ENCODE measurements around the gene PPP6R3. TPM values are rescaled to one million over a fixed set of nuclear protein-coding genes. Genes with fewer than 3 reads are reported as not detected.

Gene PPP6R3
- total and polyA plus RNA-seq, 9 donors, result 44.3 to 80.9 (median 52.2) TPM

- 14% methylated on average over 1 of the region's 6 CpGs for WGBS (ENCODE audit: insufficient coverage)
- H3K27me3 ChIP-seq (ENCODE audit: control insufficient read depth, insufficient read depth, low read length), result no peaks in the 10 kb centered on the region
- H3K4me1 ChIP-seq (ENCODE audit: control insufficient read depth, insufficient read depth, low read length), result peaks cover 6% of the 10 kb centered on the region
- no peak for DNase-seq
- no peak overlapping the region for H3K4me3 ChIP-seq (ENCODE audit: low read length)
- H3K36me3 ChIP-seq (ENCODE audit: control insufficient read depth, insufficient read depth, low read length), result no peaks in the 10 kb centered on the region
- H3K9me3 ChIP-seq (replicated peaks; ENCODE audit: control insufficient read depth, low read depth, low read length), result no peaks in the 10 kb centered on the region
- no peak overlapping the region for H3K27ac ChIP-seq (ENCODE audit: low read length)
Observed at GRCh38 chr11:68504432-68505066, 44.0 kb downstream of the PPP6R3 start.

GRCh38 chr11:68505596-68505995 is 45.0 kb downstream of the PPP6R3 start:
- Histone ChIP-seq H3K27ac (ENCODE audit: low read length) (no peak overlapping the region), H3K9me3 (replicated peaks; ENCODE audit: control insufficient read depth, low read depth, low read length) (no peaks in the 10 kb centered on the region), H3K27me3 (ENCODE audit: control insufficient read depth, insufficient read depth, low read length) (no peaks in the 10 kb centered on the region), H3K4me1 (ENCODE audit: control insufficient read depth, insufficient read depth, low read length) (peaks cover 6% of the 10 kb centered on the region), H3K4me3 (ENCODE audit: low read length) (no peak overlapping the region), H3K36me3 (ENCODE audit: control insufficient read depth, insufficient read depth, low read length) (no peaks in the 10 kb centered on the region)
- WGBS (ENCODE audit: insufficient coverage), result no CpG with 5 or more reads among the region's 2 CpGs
- peak; percentile 20 for DNase-seq

- Histone ChIP-seq H3K4me1 (ENCODE audit: control insufficient read depth, insufficient read depth, low read length) (peaks cover 6% of the 10 kb centered on the region), H3K27ac (ENCODE audit: low read length) (no peak overlapping the region), H3K36me3 (ENCODE audit: control insufficient read depth, insufficient read depth, low read length) (no peaks in the 10 kb centered on the region), H3K27me3 (ENCODE audit: control insufficient read depth, insufficient read depth, low read length) (no peaks in the 10 kb centered on the region), H3K9me3 (replicated peaks; ENCODE audit: control insufficient read depth, low read depth, low read length) (no peaks in the 10 kb centered on the region), H3K4me3 (ENCODE audit: low read length) (no peak overlapping the region)
- peak; percentile 65 for DNase-seq
- WGBS (ENCODE audit: insufficient coverage), result 84% methylated on average over 3 of the region's 3 CpGs
Observed at GRCh38 chr11:68506908-68507307, 46.4 kb downstream of the PPP6R3 start.

DNA sequence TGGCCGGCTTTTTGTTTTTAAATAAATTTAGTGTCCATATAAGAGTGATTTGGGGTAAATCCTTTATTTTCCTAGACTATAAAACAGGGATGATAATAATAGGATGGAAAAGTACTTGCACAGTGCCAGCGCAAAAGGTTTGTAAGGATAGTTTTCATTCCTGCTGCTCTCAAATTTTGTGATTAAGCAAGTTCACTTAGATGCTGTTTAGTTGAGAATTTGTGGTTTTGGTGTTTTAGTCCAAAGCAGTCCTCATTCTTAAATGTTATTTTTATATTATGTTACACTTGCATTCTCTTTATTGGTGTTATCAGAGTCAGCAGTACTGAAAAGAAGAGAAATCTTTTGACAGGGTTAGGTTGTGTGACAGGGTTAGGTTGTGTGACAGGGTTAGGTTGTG is 47.9 kb downstream of the PPP6R3 start:
- H3K36me3 ChIP-seq (ENCODE audit: control insufficient read depth, insufficient read depth, low read length), result peaks cover 3% of the 10 kb centered on the region
- DNase-seq, result no peak
- no peaks in the 10 kb centered on the region for H3K27me3 ChIP-seq (ENCODE audit: control insufficient read depth, insufficient read depth, low read length)
- H3K4me3 ChIP-seq (ENCODE audit: low read length), result no peak overlapping the region
- no peaks in the 10 kb centered on the region for H3K9me3 ChIP-seq (replicated peaks; ENCODE audit: control insufficient read depth, low read depth, low read length)
- H3K27ac ChIP-seq (ENCODE audit: low read length), result no peak overlapping the region
- no CpG with 5 or more reads among the region's 2 CpGs for WGBS (ENCODE audit: insufficient coverage)
- H3K4me1 ChIP-seq (ENCODE audit: control insufficient read depth, insufficient read depth, low read length), result peaks cover 3% of the 10 kb centered on the region

GRCh38 chr11:68509066-68509465 is 48.5 kb downstream of the PPP6R3 start:
- Histone ChIP-seq H3K27ac (ENCODE audit: low read length) (no peak overlapping the region), H3K4me1 (ENCODE audit: control insufficient read depth, insufficient read depth, low read length) (no peaks in the 10 kb centered on the region), H3K27me3 (ENCODE audit: control insufficient read depth, insufficient read depth, low read length) (no peaks in the 10 kb centered on the region)

GRCh38 chr11:68513930-68514487 is 53.5 kb downstream of the PPP6R3 start:
- Histone ChIP-seq H3K27ac (ENCODE audit: low read length) (no peak overlapping the region), H3K4me3 (ENCODE audit: low read length) (no peak overlapping the region), H3K36me3 (ENCODE audit: control insufficient read depth, insufficient read depth, low read length) (peaks cover 6% of the 10 kb centered on the region), H3K4me1 (ENCODE audit: control insufficient read depth, insufficient read depth, low read length) (no peaks in the 10 kb centered on the region), H3K27me3 (ENCODE audit: control insufficient read depth, insufficient read depth, low read length) (no peaks in the 10 kb centered on the region), H3K9me3 (replicated peaks; ENCODE audit: control insufficient read depth, low read depth, low read length) (no peaks in the 10 kb centered on the region)
- no peak for DNase-seq
- WGBS (ENCODE audit: insufficient coverage), result 100% methylated on average over 1 of the region's 6 CpGs

More at GRCh38 chr11:68509066-68509465, 48.5 kb downstream of the PPP6R3 start:
- H3K4me3 ChIP-seq (ENCODE audit: low read length), result no peak overlapping the region
- no CpG with 5 or more reads among the region's 4 CpGs for WGBS (ENCODE audit: insufficient coverage)
- no peaks in the 10 kb centered on the region for H3K9me3 ChIP-seq (replicated peaks; ENCODE audit: control insufficient read depth, low read depth, low read length)
- H3K36me3 ChIP-seq (ENCODE audit: control insufficient read depth, insufficient read depth, low read length), result peaks cover 3% of the 10 kb centered on the region
- peak; percentile 38 for DNase-seq

GRCh38 chr11:68517121-68517741 is 56.7 kb downstream of the PPP6R3 start:
- H3K4me3 ChIP-seq (ENCODE audit: low read length), result no peak overlapping the region
- H3K27ac ChIP-seq (ENCODE audit: low read length), result no peak overlapping the region
- H3K27me3 ChIP-seq (ENCODE audit: control insufficient read depth, insufficient read depth, low read length), result no peaks in the 10 kb centered on the region
- 100% methylated on average over 2 of the region's 5 CpGs for WGBS (ENCODE audit: insufficient coverage)
- no peaks in the 10 kb centered on the region for H3K9me3 ChIP-seq (replicated peaks; ENCODE audit: control insufficient read depth, low read depth, low read length)
- peaks cover 27% of the 10 kb centered on the region for H3K36me3 ChIP-seq (ENCODE audit: control insufficient read depth, insufficient read depth, low read length)
- DNase-seq, result no peak
- no peaks in the 10 kb centered on the region for H3K4me1 ChIP-seq (ENCODE audit: control insufficient read depth, insufficient read depth, low read length)

GRCh38 chr11:68518191-68518590 is 57.6 kb downstream of the PPP6R3 start:
- DNase-seq, result no peak
- peaks cover 30% of the 10 kb centered on the region for H3K36me3 ChIP-seq (ENCODE audit: control insufficient read depth, insufficient read depth, low read length)
- H3K4me3 ChIP-seq (ENCODE audit: low read length), result no peak overlapping the region
- H3K4me1 ChIP-seq (ENCODE audit: control insufficient read depth, insufficient read depth, low read length), result no peaks in the 10 kb centered on the region
- H3K9me3 ChIP-seq (replicated peaks; ENCODE audit: control insufficient read depth, low read depth, low read length), result no peaks in the 10 kb centered on the region
- H3K27ac ChIP-seq (ENCODE audit: low read length), result no peak overlapping the region
- H3K27me3 ChIP-seq (ENCODE audit: control insufficient read depth, insufficient read depth, low read length), result no peaks in the 10 kb centered on the region
- WGBS (ENCODE audit: insufficient coverage), result no CpG with 5 or more reads among the region's 1 CpG

- Histone ChIP-seq H3K4me3 (ENCODE audit: low read length) (no peak overlapping the region), H3K4me1 (ENCODE audit: control insufficient read depth, insufficient read depth, low read length) (no peaks in the 10 kb centered on the region), H3K9me3 (replicated peaks; ENCODE audit: control insufficient read depth, low read depth, low read length) (no peaks in the 10 kb centered on the region), H3K36me3 (ENCODE audit: control insufficient read depth, insufficient read depth, low read length) (peaks cover 48% of the 10 kb centered on the region), H3K27ac (ENCODE audit: low read length) (no peak overlapping the region), H3K27me3 (ENCODE audit: control insufficient read depth, insufficient read depth, low read length) (no peaks in the 10 kb centered on the region)
- no CpG with 5 or more reads among the region's 4 CpGs for WGBS (ENCODE audit: insufficient coverage)
- no peak for DNase-seq
Observed at GRCh38 chr11:68521969-68522652, 61.6 kb downstream of the PPP6R3 start.

GRCh38 chr11:68523033-68523432 is 62.5 kb downstream of the PPP6R3 start:
- Histone ChIP-seq H3K27me3 (ENCODE audit: control insufficient read depth, insufficient read depth, low read length) (no peaks in the 10 kb centered on the region), H3K9me3 (replicated peaks; ENCODE audit: control insufficient read depth, low read depth, low read length) (no peaks in the 10 kb centered on the region), H3K4me3 (ENCODE audit: low read length) (no peak overlapping the region), H3K27ac (ENCODE audit: low read length) (no peak overlapping the region), H3K4me1 (ENCODE audit: control insufficient read depth, insufficient read depth, low read length) (no peaks in the 10 kb centered on the region), H3K36me3 (ENCODE audit: control insufficient read depth, insufficient read depth, low read length) (peaks cover 55% of the 10 kb centered on the region)
- 100% methylated on average over 3 of the region's 4 CpGs for WGBS (ENCODE audit: insufficient coverage)
- no peak for DNase-seq
